ENCODE measurements around the gene RAB22A. TPM values are rescaled to one million over a fixed set of nuclear protein-coding genes. Genes with fewer than 3 reads are reported as not detected.

Gene RAB22A
- total RNA-seq, 1 experiment from 2014 or later, result 9.9 TPM

GRCh38 chr20:58388028-58388601 lies 78.6 kb downstream of the RAB22A start:
- Histone ChIP-seq H3K9me3 (ENCODE audit: control insufficient read depth in 1 of 2, insufficient read depth in 1 of 2, low read depth in 1 of 2, low read length in 2 of 2) (no peaks in the 10 kb centered on the region), H2AFZ (ENCODE audit: low read depth, low read length, poor library complexity, severe bottlenecking) (peak overlapping the region; percentile 24), H3K9me2 (ENCODE audit: insufficient read depth) (no peaks in the 10 kb centered on the region), H3K27ac (ENCODE audit: low read depth, low read length) (no peak overlapping the region), H3K27me3 (ENCODE audit: insufficient read depth, low read length) (no peaks in the 10 kb centered on the region), H3K4me2 (ENCODE audit: low read length) (peak overlapping the region; percentile 96), H3K4me1 (ENCODE audit: control insufficient read depth in 1 of 2, insufficient read depth in 2 of 2, low read length in 2 of 2) (peaks cover 14 to 15% of the 10 kb centered on the region in 2 experiments), H3K36me3 (ENCODE audit: control insufficient read depth in 1 of 2, insufficient read depth in 2 of 2, low read length in 2 of 2) (peaks cover 11 to 17% of the 10 kb centered on the region in 2 experiments; a peak in 3 of 4 replicates), H4K20me1 (ENCODE audit: insufficient read depth) (peaks cover 4% of the 10 kb centered on the region; the same call in 1 of the 2 replicates), H3K79me2 (ENCODE audit: insufficient read depth, low read length) (peaks cover 40% of the 10 kb centered on the region), H3K9ac (ENCODE audit: low read length) (no peak overlapping the region), H3K4me3 (replicated peaks in 1 of 2; ENCODE audit: low read depth in 1 of 2, low read length in 2 of 2) (peak overlapping the region; percentile 29 to 92; a peak in 3 of 4 replicates)
- BruUV-seq (replicated peaks), result TSS peak; percentile 66
- CTCF ChIA-PET, result interaction anchor here (1.5 kb wide), 1 partner anchor 152 kb away, joined by 3 read pairs; no protein-coding TSS in a partner anchor
- RAD21 ChIA-PET (ENCODE audit: low non-redundant PET in 1 of 2, low total read pairs in 2 of 2, uncharacterized antibody in 2 of 2, unreplicated experiment in 2 of 2), result no interaction called here
- ATAC-seq (no peak), DNase-seq (ENCODE audit: low read depth, low spot score) (no peak)
- intact Hi-C loops (cut with micrococcal nuclease), result loop anchor here (2.0 kb wide), 1 partner anchor 77 kb away; no protein-coding TSS in a partner anchor
- TF ChIP-seq POLR2AphosphoS5 (IDR thresholded peaks at IDR 0.05; ENCODE audit: low read depth, low read length) (no peak), SRF (IDR thresholded peaks at IDR 0.05; ENCODE audit: low read depth) (no peak), SP1 (IDR thresholded peaks at IDR 0.05; ENCODE audit: low read depth) (no peak), CBX3 (IDR thresholded peaks at IDR 0.05; ENCODE audit: low read depth) (no peak), TCF7L2 (IDR thresholded peaks at IDR 0.05; ENCODE audit: borderline replicate concordance, extremely low read depth, insufficient read depth, insufficient read length) (no peak), MAX (IDR thresholded peaks at IDR 0.05) (no peak), ATF3 (IDR thresholded peaks at IDR 0.05) (no peak), CTCF (IDR thresholded peaks at IDR 0.05 in 2 of 3, conservative IDR thresholded peaks at IDR 0.05 in 1 of 3; ENCODE audit: borderline replicate concordance in 1 of 3, insufficient read depth in 1 of 3, low read depth in 2 of 3, low read length in 2 of 3) (no peak), ZNF274 (IDR thresholded peaks at IDR 0.05; ENCODE audit: low read depth, low read length) (no peak), ZBTB33 (IDR thresholded peaks at IDR 0.05; ENCODE audit: extremely low read depth, insufficient replicate concordance, low read length) (no peak), EZH2phosphoT487 (IDR thresholded peaks at IDR 0.05; ENCODE audit: borderline replicate concordance) (no peak), RAD21 (IDR thresholded peaks at IDR 0.05; ENCODE audit: low read depth) (no peak), CEBPB (IDR thresholded peaks at IDR 0.05; ENCODE audit: low read depth) (no peak), EGR1 (IDR thresholded peaks at IDR 0.05; ENCODE audit: low read depth) (no peak), JUND (IDR thresholded peaks at IDR 0.05) (no peak)
- POLR2A ChIA-PET, result interaction anchor here (1.0 kb wide), 1 partner anchor 14 kb away, joined by 3 read pairs; no protein-coding TSS in a partner anchor

All from HCT116 (cell line).